HepG2 (cell line): ENCODE measurements around the gene VPS54. TPM values are rescaled to one million over a fixed set of nuclear protein-coding genes. Genes with fewer than 3 reads are reported as not detected.

Experiments used
- ATAC-seq: fragments of 200-7000 bp; cut with Tn5 transposase; 3 replicates; pipeline ENCODE4 v1.9.1; 2020; ENCODE audit warnings: mild to moderate bottlenecking, moderate library complexity
- BruUV-seq: library from RNA; stranded (reverse); fragments of 400-500 nt; replicated peaks from 2 replicates; lab custom pipeline; 2021; lab: Mats Ljungman, UMichigan
- CTCF ChIA-PET: fragments of 300-600 bp; formaldehyde crosslinking; extraction: SDS; loops from one replicate; lab custom pipeline; 2021; ENCODE audit warnings: low total read pairs, inconsistent platforms, low intra/inter-chr PET ratio; lab: Yijun Ruan, JAX
- POLR2A ChIA-PET: fragments of 350-600 bp; sonication (Branson Sonifier 250); formaldehyde crosslinking; loops from one replicate; lab custom pipeline; 2020; ENCODE audit warnings: antibody characterized with exemption, inconsistent platforms; lab: Yijun Ruan, JAX
- DNase-seq: peaks from one replicate; pipeline ENCODE4 v3.0.0-alpha.2; 2015; ENCODE audit warnings: low spot score
- FAIRE-seq: peaks from 3 replicates; lab custom pipeline; 2011; peaks lifted over from hg19 to GRCh38; lab: Jason Lieb, UNC
- H2AFZ ChIP-seq: one replicate; pipeline ENCODE4 v1.6.1; 2011; ENCODE audit warnings: low read length, inconsistent platforms
- H3K27ac ChIP-seq: fragments of 300-600 bp; 3 replicates; pipeline ENCODE4 v1.8.0; 2011; ENCODE audit warnings: mixed run types, mild to moderate bottlenecking, mixed read lengths, low read length, inconsistent platforms; ENCODE audit not compliant: insufficient read depth; ENCODE audit errors: extremely low read length
- H3K27me3 ChIP-seq, 2 experiments: fragments of 200-600 bp in 1 of 2; 2 replicates in 1 of 2; 3 replicates in 1 of 2; pipeline versions ENCODE4 v1.6.0 to v1.8.0; 2011; ENCODE audit warnings: low read length in 2 of 2, mild to moderate bottlenecking in 2 of 2, moderate library complexity in 2 of 2, inconsistent platforms in 1 of 2; ENCODE audit not compliant: insufficient read depth in 2 of 2, control insufficient read depth in 1 of 2
- H3K36me3 ChIP-seq, 2 experiments: fragments of 200-600 bp in 1 of 2; replicated peaks in 1 of 2; 2 replicates in 1 of 2; 3 replicates in 1 of 2; pipeline versions ENCODE4 v1.5.1 to v1.8.0; 2011; ENCODE audit warnings: low read length in 2 of 2, inconsistent platforms in 1 of 2; ENCODE audit not compliant: insufficient read depth in 2 of 2, control insufficient read depth in 1 of 2
- H3K4me1 ChIP-seq: 2 replicates; pipeline ENCODE4 v1.5.1; 2012; ENCODE audit warnings: low read length, inconsistent platforms; ENCODE audit not compliant: insufficient read depth
- H3K4me2 ChIP-seq: 2 replicates; pipeline ENCODE4 v1.6.0; 2011; ENCODE audit warnings: low read depth, low read length, inconsistent platforms
- H3K4me3 ChIP-seq, 3 experiments: fragments of 200-600 bp in 1 of 3; sonication (generic), shearing (Covaris generic) in 1 of 3; replicated peaks in 1 of 3; 2 replicates each; pipeline ENCODE4 v1.5.1; 2011 to 2016; ENCODE audit warnings: low read length in 3 of 3, inconsistent platforms in 2 of 3, low read depth in 2 of 3, mild to moderate bottlenecking in 2 of 3, control low read depth in 1 of 3, mixed read lengths in 1 of 3; ENCODE audit not compliant: insufficient read depth in 1 of 3
- H3K79me2 ChIP-seq: one replicate; pipeline ENCODE4 v1.6.1; 2011; ENCODE audit warnings: low read length, inconsistent platforms; ENCODE audit not compliant: insufficient read depth
- H3K9ac ChIP-seq: 2 replicates; pipeline ENCODE4 v1.6.0; 2011; ENCODE audit warnings: mild to moderate bottlenecking, low read depth, low read length, inconsistent platforms; ENCODE audit not compliant: insufficient read depth
- H3K9me3 ChIP-seq: 2 replicates; pipeline ENCODE4 v1.5.1; 2012; ENCODE audit warnings: mild to moderate bottlenecking, low read length
- H4K20me1 ChIP-seq: 2 replicates; pipeline ENCODE4 v1.6.0; 2011; ENCODE audit warnings: inconsistent platforms, mild to moderate bottlenecking, low read length, moderate library complexity; ENCODE audit not compliant: insufficient read depth
- ELF3 ChIP-seq: IDR thresholded peaks from 2 replicates; pipeline ENCODE4 v1.6.1; 2016; ENCODE audit warnings: missing genetic modification reagents, missing compliant biosample characterization
- FOXK2 ChIP-seq: fragments of 450-650 bp; IDR thresholded peaks from 2 replicates; pipeline ENCODE4 v1.6.1; 2016
- KLF15 ChIP-seq: sonication (generic); formaldehyde crosslinking; IDR thresholded peaks from 2 replicates; pipeline ENCODE4 v1.8.1; 2023; ENCODE audit warnings: borderline replicate concordance, mild to moderate bottlenecking, inconsistent platforms, missing genetic modification reagents, mixed read lengths
- REL ChIP-seq: sonication (generic); formaldehyde crosslinking; conservative IDR thresholded peaks from 2 replicates; pipeline ENCODE4 v1.8.0; 2022; ENCODE audit warnings: mild to moderate bottlenecking, missing genetic modification reagents, moderate library complexity
- ZFP41 ChIP-seq: sonication (generic); formaldehyde crosslinking; IDR thresholded peaks from 2 replicates; pipeline ENCODE4 v1.4.0; 2020; ENCODE audit warnings: mild to moderate bottlenecking, missing genetic modification reagents, borderline replicate concordance
- ZNF468 ChIP-seq: sonication (generic); formaldehyde crosslinking; IDR thresholded peaks from 2 replicates; pipeline ENCODE4 v1.8.0; 2022; ENCODE audit warnings: mild to moderate bottlenecking, moderate library complexity, missing genetic modification reagents
- ZNF496 ChIP-seq: sonication (generic); formaldehyde crosslinking; IDR thresholded peaks from 2 replicates; pipeline ENCODE4 v1.8.1; 2023; ENCODE audit warnings: mild to moderate bottlenecking, moderate library complexity, missing genetic modification reagents; ENCODE audit not compliant: insufficient replicate concordance
- ZNF614 ChIP-seq: IDR thresholded peaks from 2 replicates; pipeline ENCODE4 v1.6.1; 2018; ENCODE audit warnings: missing biosample characterization, missing genetic modification reagents, inconsistent platforms, borderline replicate concordance
- ZNF670 ChIP-seq: sonication (generic); formaldehyde crosslinking; IDR thresholded peaks from 2 replicates; pipeline ENCODE4 v1.8.0; 2022; ENCODE audit warnings: mild to moderate bottlenecking, missing genetic modification reagents, borderline replicate concordance
- ZNF687 ChIP-seq: sonication (generic); formaldehyde crosslinking; IDR thresholded peaks from 2 replicates; pipeline ENCODE4 v1.5.1; 2020; ENCODE audit warnings: mild to moderate bottlenecking, missing genetic modification reagents, moderate library complexity
- ZNF747 ChIP-seq: sonication (generic); formaldehyde crosslinking; IDR thresholded peaks from 2 replicates; pipeline ENCODE4 v1.8.1; 2023; ENCODE audit warnings: missing genetic modification reagents, mild to moderate bottlenecking, borderline replicate concordance
- ZNF788 ChIP-seq: sonication (generic); formaldehyde crosslinking; IDR thresholded peaks from 2 replicates; pipeline ENCODE4 v1.5.0; 2020; ENCODE audit warnings: mild to moderate bottlenecking, missing genetic modification reagents, borderline replicate concordance
- WGBS: methylation state at CpG from one replicate; pipeline ENCODE4 v1.1.6; 2017; ENCODE audit warnings: low lambda C conversion rate; 5-methylcytosine and 5-hydroxymethylcytosine counted together
- in situ Hi-C: cut with HindIII; loops from 2 replicates; pipeline ENCODE4 v1.10.0; 2017; ENCODE audit warnings: low pct_unique_long_range_greater_than_20kb; ENCODE audit not compliant: extremely low pct_ligation_motif_present
- intact Hi-C: fragments of 100-400 bp; cut with micrococcal nuclease; formaldehyde crosslinking; loops from one replicate; pipeline ENCODE4 v1.10.0; 2022; ENCODE audit not compliant: unreplicated experiment
- polyA plus RNA-seq, 8 experiments: library from polyadenylated mRNA; depleted of rRNA in 3 of 8; stranded (reverse) in 7 of 8; unstranded in 1 of 8; fragments of >200 nt; fragmentation: Illumina TruSeq in 4 of 8; extraction: Trizol in 4 of 8; gene quantifications; 2 replicates each; pipeline versions ENCODE4 v1.2.1 to v1.2.3, GENCODE V29; 2011 to 2016; ENCODE audit warnings: low read depth in 4 of 8, missing spikeins in 1 of 8, mixed read lengths in 1 of 8; ENCODE audit not compliant: insufficient read depth in 1 of 8
- total RNA-seq, 5 experiments: library from RNA; depleted of rRNA; stranded (reverse); fragments of >200 nt; fragmentation: Illumina TruSeq; extraction: Trizol; gene quantifications; 2 replicates each; pipeline ENCODE4 v1.2.3, GENCODE V29; 2016; ENCODE audit warnings: low read depth in 1 of 5
- TF ChIP-seq, protein P1 (sequence below): sonication (generic); formaldehyde crosslinking; IDR thresholded peaks from 2 replicates; pipeline ENCODE4 v1.5.1; 2020; ENCODE audit warnings: mild to moderate bottlenecking, missing genetic modification reagents, borderline replicate concordance

Gene VPS54
- total and polyA plus RNA-seq, 2 of the 13 experiments (the other 11 are each of a cell fraction or from before 2014, with no cell fraction given) = 64.7 to 77.5 TPM

GRCh38 chr2:64024259-64024949 lies 5.2 kb upstream of the VPS54 start:
- POLR2A ChIA-PET = interaction anchor here (0.7 to 2.1 kb wide), 14 partner anchors 9 to 628 kb away, joined by 3 to 12 read pairs (median 6); partner anchors contain the start of gene UGP2
- H3K9me3 ChIP-seq = no peaks in the 10 kb centered on the region
- no peaks in the 10 kb centered on the region for H3K27me3 ChIP-seq
- DNase-seq (peak; percentile 94), ATAC-seq (peak; percentile 90), FAIRE-seq (peak; percentile 66)
- peak overlapping the region; percentile 71 for H3K9ac ChIP-seq
- H3K79me2 ChIP-seq = peaks cover 11% of the 10 kb centered on the region
- H3K4me2 ChIP-seq = peak overlapping the region; percentile 97
- intact Hi-C loops = loop anchor here (2.0 to 5.0 kb wide), 3 partner anchors 40 to 118 kb away; partner anchors contain the start of gene PELI1
- in situ Hi-C loops = no loop called here
- CTCF ChIA-PET = no interaction called here
- no peaks in the 10 kb centered on the region for H3K36me3 ChIP-seq
- no peak overlapping the region for H2AFZ ChIP-seq
- peak overlapping the region; percentile 27 to 59 (median 33); a peak in 3 of 6 replicates for H3K4me3 ChIP-seq
- H4K20me1 ChIP-seq = no peaks in the 10 kb centered on the region
- H3K27ac ChIP-seq = peak overlapping the region; percentile 93
- H3K4me1 ChIP-seq = peaks cover 78% of the 10 kb centered on the region
- 0% methylated on average over 3 of the region's 3 CpGs for WGBS
- no TSS peak for BruUV-seq
- TF ChIP-seq KLF15 (CRISPR knock-in tag) (no peak), ZNF496 (CRISPR knock-in tag) (no peak), ZNF468 (CRISPR knock-in tag) (no peak), ZNF614 (CRISPR knock-in tag) (no peak; the same call in 1 of the 2 replicates), REL (no peak), ZFP41 (CRISPR knock-in tag) (no peak), FOXK2 (peak; percentile 13; the same call in 1 of the 2 replicates), ZNF687 (CRISPR knock-in tag) (no peak), ELF3 (CRISPR knock-in tag) (no peak; the same call in 1 of the 2 replicates), ZNF747 (no peak), ZNF670 (peak; percentile 88), ZNF788 (CRISPR knock-in tag) (no peak)
- TF ChIP-seq, protein P1, sequence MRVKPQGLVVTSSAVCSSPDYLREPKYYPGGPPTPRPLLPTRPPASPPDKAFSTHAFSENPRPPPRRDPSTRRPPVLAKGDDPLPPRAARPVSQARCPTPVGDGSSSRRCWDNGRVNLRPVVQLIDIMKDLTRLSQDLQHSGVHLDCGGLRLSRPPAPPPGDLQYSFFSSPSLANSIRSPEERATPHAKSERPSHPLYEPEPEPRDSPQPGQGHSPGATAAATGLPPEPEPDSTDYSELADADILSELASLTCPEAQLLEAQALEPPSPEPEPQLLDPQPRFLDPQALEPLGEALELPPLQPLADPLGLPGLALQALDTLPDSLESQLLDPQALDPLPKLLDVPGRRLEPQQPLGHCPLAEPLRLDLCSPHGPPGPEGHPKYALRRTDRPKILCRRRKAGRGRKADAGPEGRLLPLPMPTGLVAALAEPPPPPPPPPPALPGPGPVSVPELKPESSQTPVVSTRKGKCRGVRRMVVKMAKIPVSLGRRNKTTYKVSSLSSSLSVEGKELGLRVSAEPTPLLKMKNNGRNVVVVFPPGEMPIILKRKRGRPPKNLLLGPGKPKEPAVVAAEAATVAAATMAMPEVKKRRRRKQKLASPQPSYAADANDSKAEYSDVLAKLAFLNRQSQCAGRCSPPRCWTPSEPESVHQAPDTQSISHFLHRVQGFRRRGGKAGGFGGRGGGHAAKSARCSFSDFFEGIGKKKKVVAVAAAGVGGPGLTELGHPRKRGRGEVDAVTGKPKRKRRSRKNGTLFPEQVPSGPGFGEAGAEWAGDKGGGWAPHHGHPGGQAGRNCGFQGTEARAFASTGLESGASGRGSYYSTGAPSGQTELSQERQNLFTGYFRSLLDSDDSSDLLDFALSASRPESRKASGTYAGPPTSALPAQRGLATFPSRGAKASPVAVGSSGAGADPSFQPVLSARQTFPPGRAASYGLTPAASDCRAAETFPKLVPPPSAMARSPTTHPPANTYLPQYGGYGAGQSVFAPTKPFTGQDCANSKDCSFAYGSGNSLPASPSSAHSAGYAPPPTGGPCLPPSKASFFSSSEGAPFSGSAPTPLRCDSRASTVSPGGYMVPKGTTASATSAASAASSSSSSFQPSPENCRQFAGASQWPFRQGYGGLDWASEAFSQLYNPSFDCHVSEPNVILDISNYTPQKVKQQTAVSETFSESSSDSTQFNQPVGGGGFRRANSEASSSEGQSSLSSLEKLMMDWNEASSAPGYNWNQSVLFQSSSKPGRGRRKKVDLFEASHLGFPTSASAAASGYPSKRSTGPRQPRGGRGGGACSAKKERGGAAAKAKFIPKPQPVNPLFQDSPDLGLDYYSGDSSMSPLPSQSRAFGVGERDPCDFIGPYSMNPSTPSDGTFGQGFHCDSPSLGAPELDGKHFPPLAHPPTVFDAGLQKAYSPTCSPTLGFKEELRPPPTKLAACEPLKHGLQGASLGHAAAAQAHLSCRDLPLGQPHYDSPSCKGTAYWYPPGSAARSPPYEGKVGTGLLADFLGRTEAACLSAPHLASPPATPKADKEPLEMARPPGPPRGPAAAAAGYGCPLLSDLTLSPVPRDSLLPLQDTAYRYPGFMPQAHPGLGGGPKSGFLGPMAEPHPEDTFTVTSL = peak; percentile 99
